ENCODE results near the gene IER5L.
"Not testable (repeated sequence)": the region's sequence is repeated elsewhere in the genome, so short reads cannot be mapped to it uniquely, and the experiment has no call there.

The IER5L gene

DNA sequence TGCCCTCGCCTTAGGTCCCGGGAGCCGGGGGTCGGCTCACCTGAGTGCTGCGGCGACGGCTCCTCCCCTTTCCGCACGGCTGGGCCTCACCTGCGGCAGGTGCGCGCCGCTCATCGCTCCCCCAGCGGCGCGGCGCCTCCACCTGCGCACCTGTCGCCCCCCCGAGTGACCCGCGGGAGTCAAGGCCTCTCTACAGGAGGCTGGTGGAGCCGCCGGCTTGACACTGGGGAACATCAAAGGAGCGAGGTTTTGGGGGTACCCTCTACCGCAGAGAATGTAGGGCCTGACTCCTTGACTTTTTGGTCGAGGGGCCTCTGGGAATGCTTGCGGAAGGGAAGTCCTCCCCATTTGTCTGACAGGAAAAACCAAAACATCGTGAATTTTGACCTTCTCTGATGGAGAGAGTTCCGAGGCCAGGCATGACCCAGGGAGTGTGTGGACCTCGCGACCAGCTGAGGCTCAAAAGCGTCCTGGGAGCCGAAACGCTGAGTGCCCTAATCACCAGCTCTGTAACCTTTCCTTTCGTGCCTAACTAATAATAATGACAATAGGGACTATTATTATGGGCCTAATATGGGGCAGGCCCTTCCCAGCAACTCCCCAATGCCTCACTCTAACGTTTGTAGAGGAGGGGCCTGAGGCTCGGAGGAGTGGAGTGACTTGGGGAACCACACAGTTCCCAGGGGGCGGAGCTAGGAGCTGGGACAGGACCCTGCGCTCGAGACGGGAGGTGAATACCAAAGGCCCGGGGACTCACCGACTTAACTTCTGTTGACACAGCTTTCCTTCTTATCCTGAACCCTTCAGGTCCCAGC lies 714 bp upstream of the IER5L start:
- no peak for DNase-seq (ENCODE audit: low read depth in 2 of 2)

DNA sequence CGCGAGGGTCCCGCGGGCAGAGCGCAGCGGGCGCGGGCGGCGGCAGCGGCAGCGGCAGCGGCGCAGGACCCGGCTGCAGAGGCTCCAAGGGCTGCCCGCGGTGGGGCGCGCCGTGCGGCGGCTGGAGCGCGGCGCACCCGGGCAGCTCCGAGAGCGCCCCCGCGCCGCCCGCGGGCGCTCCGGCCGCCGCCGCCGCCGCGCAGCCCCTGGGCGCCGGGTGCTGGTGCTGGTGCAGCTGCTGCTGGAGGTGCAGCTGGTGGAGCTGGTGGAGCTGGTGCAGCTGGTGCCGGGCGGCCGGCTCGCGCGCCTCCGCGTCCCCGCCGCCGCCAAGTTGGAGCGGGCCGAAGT lies 644 bp downstream of the IER5L start:
- DNase-seq (ENCODE audit: low read depth in 2 of 2): no peak

DNA sequence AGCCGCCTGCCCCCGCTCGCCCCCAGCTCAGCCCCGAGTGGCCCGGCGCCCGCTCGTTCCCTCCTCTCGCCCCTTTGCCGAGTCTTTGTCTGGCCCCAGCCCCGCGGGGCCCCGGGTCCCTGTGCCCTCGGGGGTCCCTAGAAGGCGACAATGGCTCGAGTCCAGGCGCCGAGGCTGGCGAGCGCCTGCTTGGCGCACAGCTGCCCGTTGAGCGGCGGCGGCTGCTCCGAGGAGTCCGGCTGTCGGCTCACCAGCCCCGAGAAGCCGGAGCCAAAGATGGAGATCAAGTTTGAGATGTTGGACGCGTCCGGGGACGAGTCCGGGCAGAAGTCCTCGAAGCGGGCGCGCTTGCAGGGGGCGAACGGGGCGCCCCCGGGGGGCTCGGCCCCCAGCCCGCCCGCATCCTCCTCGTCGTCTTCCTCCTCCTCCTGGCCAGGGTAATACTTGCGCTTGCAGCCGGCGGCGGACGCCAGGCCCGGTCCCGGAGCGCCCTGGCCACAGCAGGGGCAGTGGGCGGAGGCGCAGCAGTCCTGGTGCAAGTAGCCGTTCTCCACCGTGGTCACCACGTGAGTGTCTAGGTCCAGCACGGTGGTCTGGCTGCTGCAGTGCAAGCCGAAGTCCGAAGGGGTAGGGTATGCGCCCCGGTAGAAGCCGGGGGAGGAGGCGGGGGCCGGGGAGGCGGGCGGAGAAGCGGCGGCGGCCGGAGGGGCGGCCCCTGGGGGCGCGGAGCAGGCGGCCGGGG lies 1.2 kb downstream of the IER5L start:
- no peak for DNase-seq (ENCODE audit: low read depth in 2 of 2)

GRCh38 chr9:129175825-129176633 lies 2.0 kb downstream of the IER5L start:
- peak in 1 of 2 donors; percentile 35 for DNase-seq (ENCODE audit: low read depth in 2 of 2)

DNA sequence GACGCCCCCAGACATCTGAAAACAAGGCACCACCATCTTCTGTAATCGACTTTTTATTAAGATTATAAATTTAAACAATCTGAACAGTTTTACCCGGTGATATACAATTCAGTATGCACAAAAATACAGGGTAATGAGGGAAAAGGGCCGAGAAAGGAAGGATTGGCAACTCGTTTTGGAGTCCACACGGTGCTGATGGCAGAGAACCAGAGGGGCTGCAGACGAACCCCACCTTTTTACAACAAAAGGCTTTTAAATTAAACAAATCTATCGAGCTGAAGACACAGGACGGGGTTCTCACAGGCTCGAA lies 2.6 kb downstream of the IER5L start:
- DNase-seq (ENCODE audit: low read depth in 2 of 2): no peak

- DNase-seq (ENCODE audit: low read depth in 2 of 2): no peak
Measured at GRCh38 chr9:129174724-129175514, 3.1 kb downstream of the IER5L start.

- DNase-seq (ENCODE audit: low read depth in 2 of 2): peak; percentile 69 to 79
Measured at GRCh38 chr9:129174102-129174723, 3.8 kb downstream of the IER5L start.

DNA sequence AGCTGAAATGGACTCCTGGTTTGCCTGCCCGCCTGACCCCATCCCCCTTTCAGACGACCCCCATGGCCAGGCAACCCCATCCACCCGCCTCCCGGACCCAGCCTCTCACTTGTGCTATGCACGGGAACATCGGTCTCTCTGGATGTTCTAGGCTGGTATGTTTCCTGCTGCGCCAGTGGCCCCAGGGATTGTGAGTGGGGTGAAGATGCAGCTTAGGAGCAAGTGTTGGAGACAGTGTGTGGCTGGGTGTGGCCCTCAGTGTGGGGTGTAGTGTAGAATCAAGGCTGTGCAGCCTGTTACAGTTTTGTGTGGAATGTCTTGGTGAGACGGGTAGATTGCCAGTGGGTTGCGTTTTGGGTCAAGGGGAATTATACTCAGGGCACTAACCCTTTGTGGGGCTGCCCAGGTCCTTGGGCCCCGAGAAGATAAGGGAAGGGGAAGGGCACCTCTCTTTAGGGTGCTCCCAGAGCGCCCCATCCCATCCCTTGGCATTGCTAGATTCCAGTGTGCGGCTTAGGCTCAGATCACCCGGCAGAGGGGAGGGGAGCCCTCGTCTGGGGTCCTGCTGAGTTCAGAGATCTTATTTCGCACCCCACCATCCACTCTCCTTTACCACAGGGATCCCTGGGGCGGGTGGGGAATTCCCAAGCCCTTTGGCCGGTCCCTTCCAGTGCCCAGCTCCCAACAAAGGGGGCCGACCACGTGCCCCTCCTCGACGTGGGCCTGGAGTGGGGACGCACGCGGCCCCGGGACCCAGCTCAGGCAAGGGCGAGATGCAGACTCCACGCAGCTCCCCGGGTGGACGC lies 4.6 kb downstream of the IER5L start:
- DNase-seq (ENCODE audit: low read depth in 2 of 2): no peak

- DNase-seq (ENCODE audit: low read depth in 2 of 2): no peak
Measured at GRCh38 chr9:129172816-129173215, 5.2 kb downstream of the IER5L start.

- DNase-seq (ENCODE audit: low read depth in 2 of 2): no peak
Measured at GRCh38 chr9:129171993-129172751, 5.9 kb downstream of the IER5L start.

DNA sequence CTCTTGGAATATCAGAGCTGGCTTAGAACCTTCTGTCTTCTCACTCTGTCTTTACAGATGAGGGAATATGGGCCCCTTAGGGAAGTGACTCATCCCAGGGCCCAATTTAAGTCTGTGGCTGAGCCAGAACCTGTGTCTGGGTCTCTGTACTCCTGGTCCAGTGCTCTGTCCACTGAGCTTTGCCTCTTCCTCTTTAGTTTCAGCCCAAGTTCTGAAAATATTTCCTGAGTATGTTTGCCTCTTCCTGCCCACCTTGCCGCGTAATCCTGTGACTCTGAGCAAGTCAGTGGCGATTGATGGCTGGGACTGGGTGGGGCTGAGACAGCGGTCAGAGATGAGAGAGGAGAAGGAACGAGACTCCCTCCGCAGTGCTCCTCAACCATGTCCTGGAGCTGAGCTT lies 7.8 kb downstream of the IER5L start:
- no peak for DNase-seq (ENCODE audit: low read depth in 2 of 2)

- DNase-seq (ENCODE audit: low read depth in 2 of 2): no peak
Measured at GRCh38 chr9:129166623-129167557, 11.2 kb downstream of the IER5L start.

DNA sequence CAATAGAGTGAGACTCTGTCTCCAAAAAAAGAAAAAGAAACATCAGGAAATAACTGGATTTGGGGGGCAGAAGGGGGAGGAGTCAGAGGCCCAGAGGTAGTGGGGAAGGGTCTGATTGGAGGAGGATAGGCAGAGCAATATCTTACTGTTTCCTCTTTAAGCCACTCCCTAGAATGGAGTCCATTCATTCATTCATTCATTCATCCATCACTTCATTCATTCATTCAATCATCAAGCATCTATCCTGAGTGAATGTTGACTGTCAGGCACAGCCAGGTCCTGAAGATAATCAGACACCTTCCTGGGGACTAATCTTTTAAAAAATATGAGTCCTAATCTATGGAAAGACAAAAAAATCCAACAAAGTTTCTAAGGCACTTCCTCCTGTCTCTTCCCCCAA lies 12.9 kb downstream of the IER5L start:
- DNase-seq (ENCODE audit: low read depth in 2 of 2): no peak

GRCh38 chr9:129164246-129164930 lies 13.7 kb downstream of the IER5L start:
- DNase-seq (ENCODE audit: low read depth in 2 of 2): no peak

DNA sequence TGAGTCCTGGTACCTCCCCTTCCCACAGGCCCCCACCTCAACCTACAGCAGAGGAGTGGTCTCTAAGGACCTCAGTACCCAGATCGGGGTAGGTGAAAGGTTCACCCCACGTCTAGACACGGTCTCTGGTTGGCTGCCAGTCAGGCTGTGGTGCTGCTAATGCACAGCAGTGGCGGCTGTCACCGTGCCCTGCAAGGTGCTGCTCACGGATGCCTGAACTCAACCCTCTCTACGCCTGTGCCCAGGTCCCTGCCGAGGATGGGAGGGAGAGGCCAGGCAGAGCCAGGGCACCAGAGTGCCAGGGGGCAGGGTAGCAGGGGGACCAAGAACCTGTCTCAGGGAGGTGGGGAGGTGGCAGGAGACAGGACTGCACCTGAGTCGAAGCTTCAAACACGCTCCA lies 14.3 kb downstream of the IER5L start:
- DNase-seq (ENCODE audit: low read depth in 2 of 2): no peak

GRCh38 chr9:129163198-129163670 lies 14.8 kb downstream of the IER5L start:
- not testable (repeated sequence) for DNase-seq (ENCODE audit: low read depth in 2 of 2)

DNA sequence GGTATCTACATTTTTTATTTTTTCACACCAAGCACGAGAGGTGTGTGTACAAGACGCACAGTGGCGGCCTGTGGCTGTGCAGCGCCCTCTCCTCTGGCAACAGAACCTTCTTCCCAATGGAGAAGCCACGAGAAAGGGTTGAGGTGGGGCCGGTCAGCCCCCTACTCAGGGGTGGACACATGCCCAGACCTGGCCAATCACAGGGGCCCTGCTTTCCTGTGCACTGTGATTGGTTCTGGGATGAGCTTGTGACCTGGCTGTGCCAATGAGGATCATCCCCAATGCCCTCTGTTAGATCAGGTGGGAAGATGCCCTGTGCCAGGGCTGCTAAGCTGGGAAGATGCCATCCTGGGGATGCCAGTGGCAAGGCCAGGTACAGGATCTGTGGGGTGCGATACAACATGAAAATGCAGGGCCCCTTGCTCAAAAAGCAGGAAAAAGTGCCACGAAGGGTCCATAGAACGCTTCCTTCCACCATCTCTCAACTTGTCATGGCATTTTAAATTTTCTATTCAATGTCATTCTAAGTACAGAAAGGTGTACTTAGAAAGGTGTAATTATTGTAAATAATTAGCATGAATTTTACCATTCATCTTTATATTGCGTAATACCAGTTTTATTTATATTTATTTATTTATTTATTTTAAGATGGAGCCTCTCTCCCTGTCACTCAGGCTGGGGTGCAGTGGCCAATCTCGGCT lies 15.4 kb downstream of the IER5L start:
- no peak for DNase-seq (ENCODE audit: low read depth in 2 of 2)

- no peak for DNase-seq (ENCODE audit: low read depth in 2 of 2)
Measured at GRCh38 chr9:129161534-129161837, 16.6 kb downstream of the IER5L start.
